ENCODE results near the gene ARRDC5.

ARRDC5 gene

DNA sequence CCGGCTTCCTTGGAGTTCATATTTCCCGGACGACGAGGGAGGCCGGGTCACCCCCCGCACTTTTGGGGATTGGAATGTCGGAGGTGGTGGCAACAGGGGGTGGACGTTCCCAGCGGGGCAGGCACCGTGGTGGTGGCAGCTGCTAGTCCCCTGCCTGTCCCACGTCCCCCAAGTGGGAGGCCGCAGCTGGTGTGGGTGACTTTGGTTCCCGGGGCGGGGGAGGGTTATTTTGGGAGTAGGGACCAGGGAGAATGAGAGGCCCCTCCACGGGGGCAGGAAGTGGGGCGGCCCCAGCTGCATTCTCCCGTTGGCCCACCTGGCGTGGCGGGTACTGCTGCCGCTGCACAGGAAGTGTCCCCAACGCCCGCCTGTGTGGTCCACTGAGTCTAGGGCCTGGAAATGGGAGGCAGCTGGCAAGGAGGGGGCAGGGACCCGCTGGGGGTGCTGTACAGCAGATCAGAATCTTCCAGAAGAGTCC lies 24.2 kb downstream of the ARRDC5 start:
- H3K4me1 ChIP-seq (ENCODE audit: insufficient read depth, insufficient read length), result peaks cover 15% of the 10 kb centered on the region
- no peaks in the 10 kb centered on the region for H3K9me3 ChIP-seq (ENCODE audit: insufficient read depth, low read length)
- no peaks in the 10 kb centered on the region for H3K36me3 ChIP-seq (ENCODE audit: insufficient read depth, insufficient read length, low read length)
- H3K9ac ChIP-seq (ENCODE audit: insufficient read length, low read depth), result no peak overlapping the region
- TF ChIP-seq YY1 (IDR thresholded peaks at IDR 0.05; ENCODE audit: insufficient read depth, insufficient read length) (no peak), SUZ12 (IDR thresholded peaks at IDR 0.05; ENCODE audit: extremely low read depth, insufficient read depth, insufficient read length) (no peak), ZNF274 (IDR thresholded peaks at IDR 0.05; ENCODE audit: low read depth, low read length) (no peak)
- H3K4me3 ChIP-seq (ENCODE audit: insufficient read length, low read depth), result no peak overlapping the region
- H3K27me3 ChIP-seq (ENCODE audit: insufficient read depth, insufficient read length), result no peaks in the 10 kb centered on the region
- DNase-seq (ENCODE audit: low read depth, low spot score), result no peak

- Histone ChIP-seq H3K4me1 (ENCODE audit: insufficient read depth, insufficient read length) (peaks cover 15% of the 10 kb centered on the region), H3K27me3 (ENCODE audit: insufficient read depth, insufficient read length) (no peaks in the 10 kb centered on the region), H3K9me3 (ENCODE audit: insufficient read depth, low read length) (no peaks in the 10 kb centered on the region), H3K36me3 (ENCODE audit: insufficient read depth, insufficient read length, low read length) (no peaks in the 10 kb centered on the region), H3K4me3 (ENCODE audit: insufficient read length, low read depth) (no peak overlapping the region), H3K9ac (ENCODE audit: insufficient read length, low read depth) (no peak overlapping the region)
- DNase-seq (ENCODE audit: low read depth, low spot score), result no peak
- TF ChIP-seq YY1 (IDR thresholded peaks at IDR 0.05; ENCODE audit: insufficient read depth, insufficient read length), result no peak
- TF ChIP-seq SUZ12 (IDR thresholded peaks at IDR 0.05; ENCODE audit: extremely low read depth, insufficient read depth, insufficient read length), result no peak
- TF ChIP-seq ZNF274 (IDR thresholded peaks at IDR 0.05; ENCODE audit: low read depth, low read length), result no peak
These were observed 24.8 kb downstream of the ARRDC5 start for GRCh38 chr19:4877753-4878490.

GRCh38 chr19:4873930-4874329 lies 28.8 kb downstream of the ARRDC5 start:
- TF ChIP-seq YY1 (IDR thresholded peaks at IDR 0.05; ENCODE audit: insufficient read depth, insufficient read length) (no peak), ZNF274 (IDR thresholded peaks at IDR 0.05; ENCODE audit: low read depth, low read length) (no peak)
- no peaks in the 10 kb centered on the region for H3K27me3 ChIP-seq (ENCODE audit: insufficient read depth, insufficient read length)
- H3K9ac ChIP-seq (ENCODE audit: insufficient read length, low read depth), result no peak overlapping the region
- peaks cover 18% of the 10 kb centered on the region for H3K4me1 ChIP-seq (ENCODE audit: insufficient read depth, insufficient read length)
- H3K4me3 ChIP-seq (ENCODE audit: insufficient read length, low read depth), result no peak overlapping the region
- H3K9me3 ChIP-seq (ENCODE audit: insufficient read depth, low read length), result no peaks in the 10 kb centered on the region
- DNase-seq (ENCODE audit: low read depth, low spot score), result no peak
- H3K36me3 ChIP-seq (ENCODE audit: insufficient read depth, insufficient read length, low read length), result no peaks in the 10 kb centered on the region

- TF ChIP-seq YY1 (IDR thresholded peaks at IDR 0.05; ENCODE audit: insufficient read depth, insufficient read length) (no peak), SUZ12 (IDR thresholded peaks at IDR 0.05; ENCODE audit: extremely low read depth, insufficient read depth, insufficient read length) (no peak), ZNF274 (IDR thresholded peaks at IDR 0.05; ENCODE audit: low read depth, low read length) (no peak)
- no peaks in the 10 kb centered on the region for H3K36me3 ChIP-seq (ENCODE audit: insufficient read depth, insufficient read length, low read length)
- no peak overlapping the region for H3K9ac ChIP-seq (ENCODE audit: insufficient read length, low read depth)
- DNase-seq (ENCODE audit: low read depth, low spot score), result no peak
- H3K27me3 ChIP-seq (ENCODE audit: insufficient read depth, insufficient read length), result no peaks in the 10 kb centered on the region
- H3K4me1 ChIP-seq (ENCODE audit: insufficient read depth, insufficient read length), result peaks cover 5% of the 10 kb centered on the region
- no peak overlapping the region for H3K4me3 ChIP-seq (ENCODE audit: insufficient read length, low read depth)
- H3K9me3 ChIP-seq (ENCODE audit: insufficient read depth, low read length), result no peaks in the 10 kb centered on the region
These were observed 31.0 kb downstream of the ARRDC5 start for GRCh38 chr19:4871711-4872110.

DNA sequence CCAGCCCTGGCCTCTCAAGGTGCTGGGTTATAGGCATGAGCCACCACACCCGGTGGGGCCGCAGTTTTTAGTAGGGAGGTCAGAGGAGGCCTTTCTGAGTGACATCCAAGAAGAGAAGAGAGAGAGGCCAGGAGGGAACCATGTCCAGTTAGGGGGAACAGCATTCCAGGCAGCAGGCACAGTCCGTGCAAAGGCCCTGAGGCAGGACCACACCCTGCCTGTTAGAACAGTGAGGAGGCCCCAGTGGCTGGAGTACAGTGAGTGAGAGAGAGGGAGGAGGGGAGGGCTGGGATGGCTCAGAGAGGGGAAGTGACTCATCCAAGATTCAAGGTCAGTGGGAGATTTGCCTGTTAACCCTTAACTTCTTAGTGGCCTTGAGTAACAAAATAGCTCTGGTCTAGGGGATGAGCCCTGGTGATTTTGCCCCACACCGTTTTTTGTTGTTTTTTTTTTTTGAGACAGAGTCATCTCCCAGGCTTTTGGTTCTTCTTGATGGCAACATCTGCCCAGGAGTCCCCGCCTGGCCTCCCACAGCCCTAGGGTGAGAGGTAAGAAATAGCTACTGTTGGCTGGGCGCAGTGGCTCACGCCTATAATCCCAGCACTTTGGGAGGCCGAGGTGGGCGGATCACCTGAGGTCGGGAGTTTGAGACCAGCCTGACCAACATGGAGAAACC lies 32.5 kb downstream of the ARRDC5 start:
- H3K27me3 ChIP-seq (ENCODE audit: insufficient read depth, insufficient read length), result no peaks in the 10 kb centered on the region
- peaks cover 8% of the 10 kb centered on the region for H3K36me3 ChIP-seq (ENCODE audit: insufficient read depth, insufficient read length, low read length)
- H3K4me1 ChIP-seq (ENCODE audit: insufficient read depth, insufficient read length), result peaks cover 7% of the 10 kb centered on the region
- H3K9ac ChIP-seq (ENCODE audit: insufficient read length, low read depth), result no peak overlapping the region
- no peak for TF ChIP-seq SUZ12 (IDR thresholded peaks at IDR 0.05; ENCODE audit: extremely low read depth, insufficient read depth, insufficient read length)
- no peak for TF ChIP-seq YY1 (IDR thresholded peaks at IDR 0.05; ENCODE audit: insufficient read depth, insufficient read length)
- no peak for TF ChIP-seq ZNF274 (IDR thresholded peaks at IDR 0.05; ENCODE audit: low read depth, low read length)
- H3K4me3 ChIP-seq (ENCODE audit: insufficient read length, low read depth), result no peak overlapping the region
- H3K9me3 ChIP-seq (ENCODE audit: insufficient read depth, low read length), result no peaks in the 10 kb centered on the region
- peak; percentile 74 for DNase-seq (ENCODE audit: low read depth, low spot score)

DNA sequence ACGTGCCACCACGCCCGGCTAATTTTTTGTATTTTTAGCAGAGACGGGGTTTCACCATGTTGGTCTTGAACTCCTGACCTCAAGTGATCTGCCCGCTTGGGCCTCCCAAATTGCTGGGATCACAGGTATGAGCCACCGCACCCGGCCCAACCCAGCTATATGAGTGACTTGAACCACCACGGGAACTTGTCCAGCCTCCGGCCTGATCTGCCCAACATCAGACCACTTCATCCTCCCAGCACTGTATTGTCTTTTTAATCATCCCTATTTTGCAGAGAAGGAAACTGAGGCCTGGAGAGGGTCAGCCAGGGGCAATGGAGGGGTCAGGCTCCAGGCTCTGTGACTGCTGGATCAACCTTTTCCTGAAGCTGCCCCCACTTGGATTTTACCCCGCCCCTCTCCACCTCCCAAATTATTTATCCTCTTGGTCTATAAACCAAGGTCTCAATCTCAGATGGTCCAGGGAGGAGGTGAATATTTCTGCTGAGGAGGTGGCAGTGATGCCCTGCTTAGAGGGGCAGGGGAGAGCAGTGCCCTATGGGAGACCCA lies 34.3 kb downstream of the ARRDC5 start:
- Histone ChIP-seq H3K36me3 (ENCODE audit: insufficient read depth, insufficient read length, low read length) (peaks cover 13% of the 10 kb centered on the region), H3K9me3 (ENCODE audit: insufficient read depth, low read length) (no peaks in the 10 kb centered on the region), H3K9ac (ENCODE audit: insufficient read length, low read depth) (no peak overlapping the region), H3K4me3 (ENCODE audit: insufficient read length, low read depth) (no peak overlapping the region), H3K27me3 (ENCODE audit: insufficient read depth, insufficient read length) (no peaks in the 10 kb centered on the region), H3K4me1 (ENCODE audit: insufficient read depth, insufficient read length) (peaks cover 7% of the 10 kb centered on the region)
- DNase-seq (ENCODE audit: low read depth, low spot score), result no peak
- TF ChIP-seq SUZ12 (IDR thresholded peaks at IDR 0.05; ENCODE audit: extremely low read depth, insufficient read depth, insufficient read length) (no peak), YY1 (IDR thresholded peaks at IDR 0.05; ENCODE audit: insufficient read depth, insufficient read length) (no peak)
